ENCODE data around the gene HAGH.
A peak's percentile ranks its signal among the peaks of the same experiment; 100 is the strongest.

Gene HAGH

DNA sequence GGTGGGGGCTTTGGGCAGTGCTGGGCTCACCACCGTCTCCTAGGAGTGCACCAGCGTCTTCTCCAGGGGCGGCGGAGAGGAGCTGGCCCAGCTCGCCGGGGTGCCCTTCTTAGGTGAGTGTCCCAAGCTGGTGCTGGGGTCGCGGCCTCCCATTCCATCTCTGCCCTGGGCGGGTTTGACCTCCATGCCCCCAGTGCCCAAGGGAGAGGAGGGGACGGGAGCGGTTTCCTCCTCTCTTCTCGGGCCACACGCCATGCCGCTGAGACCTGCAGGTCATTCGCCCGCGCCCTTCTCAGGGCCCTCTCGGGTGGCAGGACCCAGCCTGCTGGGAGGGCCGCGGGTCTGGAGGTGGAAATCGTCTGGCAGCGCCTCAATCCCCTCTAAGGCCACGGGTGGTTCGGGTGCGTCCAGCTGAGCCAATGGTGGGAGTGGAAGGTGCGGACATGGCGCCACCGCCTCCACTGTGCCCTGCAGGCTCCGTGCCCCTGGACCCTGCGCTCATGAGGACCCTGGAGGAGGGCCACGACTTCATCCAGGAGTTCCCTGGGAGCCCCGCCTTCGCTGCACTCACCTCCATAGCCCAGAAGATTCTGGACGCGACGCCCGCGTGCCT lies 38.4 kb downstream of the HAGH start:
- no peak overlapping the region for H3K4me3 ChIP-seq (ENCODE audit: low read depth, low read length)

DNA sequence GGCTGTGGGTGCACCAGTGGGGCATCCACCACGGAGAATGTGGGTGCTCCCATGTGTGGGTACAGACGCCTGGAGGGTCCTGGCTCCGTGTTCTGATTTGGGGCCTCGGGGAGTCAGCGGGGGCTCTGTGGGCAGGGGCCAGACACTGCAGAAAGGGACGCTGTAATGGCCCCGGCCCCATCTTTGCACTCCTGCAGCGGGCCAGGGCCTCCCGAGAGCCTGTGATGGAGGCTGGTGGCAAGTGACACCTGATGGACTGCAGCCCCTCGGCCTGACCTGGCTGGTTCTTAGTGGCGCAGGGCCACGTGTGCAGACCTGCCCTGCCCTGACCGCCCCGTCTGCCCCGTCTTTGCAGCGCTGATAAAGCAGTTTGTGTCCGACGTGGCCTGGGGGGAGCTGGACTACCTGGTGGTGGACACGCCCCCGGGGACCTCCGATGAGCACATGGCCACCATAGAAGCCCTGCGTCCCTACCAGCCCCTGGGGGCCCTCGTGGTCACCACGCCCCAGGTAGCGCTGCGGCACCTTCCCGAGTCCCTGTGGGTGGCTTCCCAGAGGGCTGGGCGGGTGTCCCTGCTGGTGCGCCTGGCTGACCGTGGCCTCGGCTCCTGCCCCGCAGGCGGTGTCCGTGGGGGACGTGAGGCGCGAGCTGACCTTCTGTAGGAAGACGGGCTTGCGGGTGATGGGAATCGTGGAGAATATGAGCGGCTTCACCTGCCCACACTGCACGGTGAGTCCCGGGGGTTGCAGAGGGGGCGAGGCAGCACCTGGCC lies 39.1 kb downstream of the HAGH start:
- no peak overlapping the region for H3K4me3 ChIP-seq (ENCODE audit: low read depth, low read length)

DNA sequence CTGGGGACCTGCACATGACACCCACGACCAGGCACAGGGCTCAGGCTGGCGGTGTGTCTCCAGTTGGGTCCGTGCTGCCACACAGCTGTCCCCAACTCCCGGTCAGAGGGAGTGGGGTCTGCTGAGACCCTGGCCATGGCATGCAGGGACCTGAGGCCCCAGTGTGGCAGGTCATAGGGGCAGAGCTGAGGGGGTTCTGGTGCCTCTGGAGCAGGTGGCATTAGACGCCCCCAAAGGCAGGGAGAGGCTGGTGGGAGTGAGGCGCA lies 39.6 kb downstream of the HAGH start:
- H3K4me3 ChIP-seq (ENCODE audit: low read depth, low read length) = no peak overlapping the region

DNA sequence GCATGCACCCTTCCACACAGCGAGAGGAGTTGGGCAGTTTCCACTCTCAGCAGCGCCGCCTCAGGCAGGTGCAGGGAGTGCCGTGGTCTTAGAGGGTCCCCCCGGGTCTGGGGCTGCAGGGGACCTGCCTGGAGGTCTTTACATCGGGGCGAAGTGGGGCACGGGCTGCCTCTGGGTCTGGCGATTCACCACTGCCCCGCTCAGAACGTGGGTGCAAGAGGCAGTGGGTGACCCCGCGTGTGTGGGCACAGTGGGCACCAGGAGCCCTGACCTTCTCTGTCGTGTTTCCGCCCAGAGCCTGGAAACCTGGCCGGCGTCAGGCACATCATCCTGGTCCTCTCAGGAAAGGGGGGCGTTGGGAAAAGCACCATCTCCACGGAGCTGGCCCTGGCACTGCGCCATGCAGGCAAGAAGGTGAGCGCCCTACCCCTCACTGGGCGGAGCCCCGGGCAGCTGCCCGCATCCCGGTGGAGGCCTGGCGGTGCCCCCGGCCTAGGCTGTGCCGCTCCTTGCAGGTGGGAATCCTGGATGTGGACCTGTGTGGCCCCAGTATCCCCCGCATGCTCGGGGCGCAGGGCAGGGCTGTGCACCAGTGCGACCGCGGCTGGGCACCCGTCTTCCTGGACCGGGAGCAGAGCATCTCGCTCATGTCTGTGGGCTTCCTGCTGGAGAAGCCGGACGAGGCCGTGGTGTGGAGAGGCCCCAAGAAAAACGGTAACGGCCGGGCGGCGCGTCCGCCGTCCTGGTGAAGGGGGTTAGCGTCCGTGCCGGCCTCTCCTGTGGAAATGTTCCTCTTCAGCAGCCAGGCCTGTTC lies 40.2 kb downstream of the HAGH start:
- H3K4me3 ChIP-seq (ENCODE audit: low read depth, low read length) = no peak overlapping the region

DNA sequence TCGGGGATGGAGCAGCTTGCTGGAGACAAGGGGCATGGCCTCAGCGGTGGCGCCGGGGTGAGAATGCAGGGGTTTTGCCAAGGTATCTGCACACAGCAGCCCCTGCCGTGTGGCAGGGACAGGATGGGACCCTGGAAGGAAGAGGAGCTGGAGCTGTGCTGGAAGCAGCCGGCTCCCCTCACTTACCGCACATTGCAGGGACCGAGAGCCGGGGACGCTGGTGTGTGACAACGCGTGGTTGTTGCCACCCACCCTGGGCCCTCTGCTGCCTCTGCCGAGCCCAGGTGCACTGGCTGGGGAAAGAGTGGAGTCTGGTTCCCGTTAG lies 40.8 kb downstream of the HAGH start:
- H3K4me3 ChIP-seq (ENCODE audit: low read depth, low read length) = no peak overlapping the region

DNA sequence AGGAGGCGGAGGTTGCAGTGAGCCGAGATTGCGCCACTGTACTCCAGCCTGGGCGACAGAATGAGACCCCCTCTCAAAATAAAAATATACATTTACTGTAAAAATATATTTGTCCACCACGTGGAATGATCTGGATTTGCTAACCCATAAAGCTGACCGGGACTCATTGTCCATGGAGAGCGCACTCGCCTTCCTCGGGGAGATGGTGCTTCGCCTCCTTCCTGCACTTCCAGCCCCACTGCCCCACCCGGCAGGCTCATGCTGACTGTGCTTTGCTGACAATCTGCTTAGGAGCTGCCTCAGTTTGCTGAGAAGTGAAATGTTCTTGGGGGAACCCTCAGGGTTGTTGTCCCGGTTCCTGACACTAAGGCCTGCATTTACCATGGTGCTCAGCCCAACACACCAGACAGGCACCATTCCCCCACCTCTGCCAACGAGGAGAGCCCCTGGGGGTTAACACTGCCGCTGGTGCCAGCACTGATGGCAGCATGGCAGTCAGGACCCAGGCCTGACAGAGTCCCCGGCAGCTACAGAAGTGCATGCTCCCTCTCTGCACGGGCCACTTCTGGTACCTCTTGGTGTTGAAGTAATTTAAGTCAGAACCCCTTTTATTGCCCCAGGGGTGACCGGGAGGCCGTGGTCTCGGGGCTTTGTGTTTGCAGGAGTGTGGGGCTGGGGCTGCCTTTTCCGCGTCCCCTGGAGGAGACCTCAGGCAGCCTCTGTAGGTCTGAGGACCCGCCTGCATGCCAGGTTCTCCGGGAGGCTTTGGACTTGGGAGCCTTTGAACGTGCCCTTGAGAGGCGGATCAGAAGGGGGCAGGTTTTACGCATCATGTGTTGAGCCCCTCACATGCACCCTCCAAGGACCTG lies 41.4 kb downstream of the HAGH start:
- H3K4me3 ChIP-seq (ENCODE audit: low read depth, low read length) = no peak overlapping the region

DNA sequence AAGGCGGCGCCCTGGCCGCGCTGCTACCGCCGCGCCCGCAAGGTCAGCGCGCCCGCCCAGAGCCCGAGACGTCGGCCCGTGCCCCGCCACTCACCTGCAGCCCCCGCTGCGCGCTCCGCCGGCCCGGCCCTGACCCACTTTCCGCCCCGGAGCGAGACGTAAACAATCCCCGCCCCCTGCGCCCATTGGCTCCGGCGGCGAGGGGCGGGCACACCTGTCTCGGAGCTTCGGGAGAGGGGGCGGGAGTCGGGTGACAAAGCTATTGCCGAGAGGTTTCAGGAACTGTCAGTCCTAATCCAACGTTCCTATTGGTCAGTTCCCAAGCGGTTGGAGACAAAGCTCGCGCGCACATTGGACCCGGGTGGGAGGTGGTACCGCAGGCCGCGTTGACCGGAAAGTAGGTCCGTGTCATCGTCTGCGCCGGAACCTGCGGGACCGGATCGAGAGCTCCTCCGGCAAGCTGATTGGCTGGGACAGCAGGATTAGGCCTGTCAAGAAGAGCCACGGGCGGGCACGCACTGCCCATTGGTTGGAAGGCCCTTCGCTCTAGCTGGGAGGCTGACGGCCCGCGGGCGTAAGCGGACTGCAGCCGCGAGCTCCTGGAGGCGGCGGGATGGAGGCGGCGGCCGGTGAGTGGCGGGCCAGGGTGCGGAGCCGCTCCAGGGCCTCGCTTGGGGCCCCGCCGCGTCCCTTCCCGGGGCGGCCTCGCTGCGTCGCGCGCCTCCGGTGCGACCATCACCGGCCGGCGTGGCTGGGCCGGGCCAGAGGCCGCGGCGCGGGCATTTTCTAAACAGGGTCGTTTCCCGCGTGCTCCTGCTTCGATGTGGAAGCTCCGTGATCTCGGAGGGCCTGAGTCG lies 44.0 kb downstream of the HAGH start, which contains the start of the genes NUBP2 and SPSB3:
NUBP2 (plus strand) TSS at position 553 of the 857 bp plus-strand sequence; CDS start at position 614, 61 bp downstream.
SPSB3 (minus strand) TSS at position 164 of the 857 bp plus-strand sequence. CDS start 1,088 bp downstream, outside the sequence.
- H3K4me3 ChIP-seq (ENCODE audit: low read depth, low read length) = peak within 1 kb of the TSS; percentile 95

DNA sequence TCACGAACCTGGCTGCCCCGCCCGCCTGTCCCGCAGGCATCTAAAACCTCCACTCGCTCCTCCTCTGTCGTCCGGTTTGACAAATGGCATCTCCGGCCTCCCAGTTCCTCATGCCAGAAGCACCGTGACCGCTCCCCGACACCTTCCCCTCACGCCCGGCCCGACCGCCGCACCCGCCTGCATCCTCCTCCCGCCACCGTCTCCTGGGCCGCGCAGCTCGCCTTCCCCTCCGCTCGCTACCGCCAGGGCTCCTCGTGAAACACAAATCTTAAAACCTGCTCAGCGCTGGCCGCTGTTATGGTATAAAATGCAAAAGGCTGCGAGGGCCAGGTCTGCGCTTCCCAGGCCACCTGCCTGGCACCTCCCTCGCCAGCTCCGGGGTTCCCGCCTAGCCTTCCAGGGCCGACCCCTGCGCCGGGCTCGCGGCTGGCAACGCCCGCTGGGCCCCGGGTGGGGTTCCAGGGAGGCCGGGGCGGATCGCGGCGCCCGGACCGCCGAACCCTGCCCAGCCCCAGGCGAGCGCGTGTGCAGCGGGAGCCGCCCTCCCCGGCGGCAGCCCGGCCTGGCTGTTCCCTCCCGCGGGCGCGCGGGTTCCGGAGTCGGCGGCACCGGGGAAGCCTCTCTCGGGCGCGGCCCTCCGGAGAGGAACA lies 44.7 kb downstream of the HAGH start:
- peak overlapping the region; percentile 95 for H3K4me3 ChIP-seq (ENCODE audit: low read depth, low read length)

DNA sequence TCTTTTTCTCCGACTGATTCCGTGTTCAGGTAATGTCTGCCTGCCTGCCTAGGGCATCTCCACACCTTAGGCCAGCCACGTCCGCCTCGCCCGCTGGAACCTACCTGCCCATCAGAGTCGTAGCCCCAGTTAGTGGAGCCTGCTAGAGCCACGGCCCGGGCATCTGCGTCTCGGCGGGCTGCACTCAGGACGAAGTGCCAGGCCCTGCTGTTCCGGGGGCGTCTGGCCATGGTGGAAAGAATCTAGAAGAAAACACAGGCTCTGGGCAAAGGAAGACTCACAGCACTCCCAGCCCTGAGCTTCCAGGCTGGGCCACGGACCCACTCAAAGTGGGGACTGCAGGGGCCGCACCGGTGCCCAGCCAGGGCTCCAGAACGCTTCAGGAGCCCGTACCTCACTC lies 45.4 kb downstream of the HAGH start:
- peak overlapping the region; percentile 95 for H3K4me3 ChIP-seq (ENCODE audit: low read depth, low read length)

DNA sequence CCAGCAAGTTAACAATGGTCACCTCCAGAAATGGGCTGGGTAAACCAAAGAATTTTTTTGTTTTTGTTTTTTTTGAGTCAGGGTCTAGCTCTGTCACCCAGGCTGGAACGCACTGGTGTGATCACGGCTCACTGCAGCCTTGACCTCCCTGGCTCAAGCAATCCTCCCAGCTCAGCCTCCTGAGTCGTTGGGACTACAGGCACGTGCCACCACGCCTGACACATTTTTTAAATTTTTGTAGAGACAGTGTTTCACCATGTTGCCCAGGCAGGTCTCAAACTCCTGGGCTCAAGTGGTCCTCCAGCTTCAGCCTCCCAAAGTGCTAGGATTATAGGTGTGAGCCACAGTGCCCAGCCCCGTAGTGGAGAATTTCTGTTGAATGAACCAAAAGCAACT lies 46.0 kb downstream of the HAGH start:
- no peak overlapping the region for H3K4me3 ChIP-seq (ENCODE audit: low read depth, low read length)

DNA sequence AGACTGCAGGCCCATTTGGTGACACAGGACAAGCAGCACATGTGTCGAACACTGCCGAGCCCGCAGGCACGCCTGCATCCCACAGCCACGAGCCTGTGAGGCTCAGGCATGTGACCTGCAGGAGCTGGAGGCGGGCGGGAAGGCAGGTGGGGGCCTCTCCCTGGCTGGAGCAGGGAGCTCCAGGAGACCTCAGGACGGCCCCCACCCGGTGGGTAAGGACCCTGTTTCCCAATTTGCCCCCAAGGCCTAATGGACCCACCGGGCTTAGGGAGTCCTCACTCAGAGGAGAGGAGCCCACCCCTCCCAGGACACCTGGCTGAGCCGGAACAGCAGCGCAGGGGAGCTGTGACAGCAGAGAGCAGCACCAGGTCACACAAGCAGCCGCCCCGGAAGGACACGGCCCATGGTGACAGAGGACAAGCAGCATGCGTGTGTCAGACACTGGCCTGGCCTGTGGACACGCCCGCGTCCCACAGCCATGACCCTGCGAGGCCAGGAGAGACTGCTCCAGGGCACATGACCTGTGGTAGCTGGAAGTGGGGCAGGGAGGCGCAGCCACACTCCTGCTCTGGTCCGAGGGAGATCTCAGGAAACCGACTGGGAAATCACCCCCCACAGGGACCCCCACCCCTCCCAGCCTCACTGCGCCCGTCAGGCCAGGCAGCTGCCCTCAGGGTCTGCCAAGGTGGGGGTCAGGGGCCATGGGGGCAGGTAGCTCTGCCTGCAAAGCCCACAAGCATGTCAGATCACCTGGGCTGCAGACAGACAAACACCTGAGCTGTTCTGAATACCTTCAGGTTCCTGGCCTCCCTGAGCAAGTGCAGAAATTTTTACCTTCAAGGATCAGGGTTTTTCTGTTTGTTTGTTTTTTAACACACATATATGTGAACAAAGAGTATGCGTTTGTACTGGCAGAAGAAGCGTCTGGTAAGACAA lies 46.6 kb downstream of the HAGH start:
- no peak overlapping the region for H3K4me3 ChIP-seq (ENCODE audit: low read depth, low read length)

DNA sequence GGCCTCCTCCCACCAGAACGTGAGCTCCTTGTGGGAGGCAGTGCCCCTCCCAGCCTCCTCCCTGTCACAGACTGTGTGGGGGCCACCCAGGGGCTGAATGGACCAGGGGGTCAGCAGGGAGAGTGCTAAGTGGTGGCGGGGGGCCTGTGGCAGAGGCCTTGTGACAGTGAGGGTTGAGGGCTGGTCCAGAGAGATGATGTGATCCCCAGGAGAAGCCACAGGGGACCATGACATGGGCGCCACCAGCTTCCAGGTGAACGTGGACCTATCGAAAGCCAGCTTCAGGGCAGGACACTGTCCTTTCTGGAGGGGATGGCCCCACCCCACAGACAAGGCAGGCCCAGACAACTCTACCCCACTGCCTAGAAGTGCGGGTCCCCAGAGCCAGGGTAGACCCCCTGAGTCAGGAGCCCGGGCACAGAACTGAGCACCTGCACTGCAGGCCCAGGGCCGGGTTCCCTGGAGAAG lies 47.4 kb downstream of the HAGH start:
- H3K4me3 ChIP-seq (ENCODE audit: low read depth, low read length) = no peak overlapping the region

DNA sequence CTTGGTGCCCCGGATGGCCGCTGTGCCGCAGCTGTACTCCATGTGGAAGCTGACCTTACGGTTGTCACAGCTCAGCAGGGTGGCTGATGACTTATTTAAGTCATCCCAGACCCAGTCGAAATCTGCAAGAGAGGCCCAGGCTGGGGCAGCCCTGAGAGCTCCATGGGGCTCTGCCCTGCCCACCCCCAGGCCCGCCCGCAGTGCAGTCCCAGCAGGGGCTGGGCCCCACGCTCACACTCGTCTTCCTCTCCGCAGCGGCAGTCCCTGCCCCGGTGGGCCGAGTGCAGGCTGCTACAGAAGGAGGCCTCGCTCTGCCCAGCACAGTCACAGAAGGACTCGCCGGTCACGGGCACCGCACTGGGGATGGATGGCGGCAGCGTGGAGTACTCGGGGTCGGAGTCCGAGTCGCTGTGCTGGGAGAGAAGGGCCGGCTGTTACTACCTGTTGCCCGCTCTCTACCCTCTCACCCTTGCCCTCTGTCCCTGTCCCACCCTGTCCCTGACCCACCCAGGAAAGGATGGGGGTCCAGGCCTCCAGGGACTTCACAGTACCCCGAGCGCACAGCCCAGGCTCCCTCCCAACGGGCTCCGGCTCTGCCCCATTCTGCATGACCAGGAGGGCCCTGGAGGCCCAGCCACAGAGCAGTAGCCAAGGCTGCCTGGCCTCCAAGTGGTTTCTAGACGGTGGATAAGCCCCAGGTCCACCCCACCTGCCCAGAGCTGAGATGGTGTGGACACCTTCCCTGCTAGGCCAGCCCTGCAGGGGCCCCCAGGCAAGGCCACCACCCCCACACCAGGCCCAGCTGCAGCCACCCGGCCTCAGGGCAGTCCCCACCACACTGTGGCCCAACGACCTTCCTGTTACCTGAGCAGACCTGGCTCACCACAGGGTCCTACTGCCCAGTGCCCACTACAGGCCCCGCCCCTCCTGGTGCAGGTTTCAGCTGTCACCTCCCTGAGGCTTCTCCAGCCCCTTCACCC lies 48.1 kb downstream of the HAGH start:
- H3K4me3 ChIP-seq (ENCODE audit: low read depth, low read length) = no peak overlapping the region

DNA sequence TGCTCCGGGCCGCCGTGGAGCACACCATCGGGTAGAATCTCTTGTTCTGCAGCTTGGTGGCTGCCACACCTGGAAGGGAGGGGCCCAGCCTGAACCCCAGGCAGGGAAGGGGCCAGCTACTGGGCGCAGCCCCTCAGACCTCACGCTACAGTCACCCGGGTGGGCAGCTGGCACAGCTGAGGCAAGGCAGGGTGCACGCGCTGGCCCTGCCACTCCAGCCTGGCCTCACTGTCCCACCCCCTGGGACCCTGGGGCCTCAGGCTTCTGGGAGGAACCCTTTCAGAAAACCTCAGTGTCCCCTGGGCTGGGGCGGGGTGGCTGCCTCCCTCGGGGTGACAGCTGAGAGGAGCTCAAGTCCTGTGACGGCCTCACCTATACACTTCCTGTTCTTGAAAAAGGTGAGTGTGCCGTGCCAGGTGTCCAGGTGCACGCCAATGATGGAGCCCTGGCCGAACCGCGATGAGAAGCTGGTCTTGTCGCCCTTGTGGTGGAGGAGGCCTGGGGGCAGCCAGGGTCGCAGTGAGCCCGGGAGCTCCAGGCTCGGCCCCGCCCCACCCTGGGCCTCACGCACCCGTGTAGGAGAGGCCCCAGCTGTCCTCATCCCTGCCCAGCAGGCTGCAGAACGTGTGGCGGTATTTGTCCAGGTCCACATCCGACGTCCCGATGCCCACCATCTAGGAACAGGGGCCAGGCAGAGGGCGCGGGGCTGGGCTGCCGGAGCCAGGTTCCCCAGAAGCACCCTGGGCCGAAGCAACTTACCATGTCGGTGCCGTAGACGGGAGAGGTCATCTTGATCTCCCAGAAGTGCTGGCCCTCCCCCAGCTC lies 49.0 kb downstream of the HAGH start:
- H3K4me3 ChIP-seq (ENCODE audit: low read depth, low read length) = no peak overlapping the region

DNA sequence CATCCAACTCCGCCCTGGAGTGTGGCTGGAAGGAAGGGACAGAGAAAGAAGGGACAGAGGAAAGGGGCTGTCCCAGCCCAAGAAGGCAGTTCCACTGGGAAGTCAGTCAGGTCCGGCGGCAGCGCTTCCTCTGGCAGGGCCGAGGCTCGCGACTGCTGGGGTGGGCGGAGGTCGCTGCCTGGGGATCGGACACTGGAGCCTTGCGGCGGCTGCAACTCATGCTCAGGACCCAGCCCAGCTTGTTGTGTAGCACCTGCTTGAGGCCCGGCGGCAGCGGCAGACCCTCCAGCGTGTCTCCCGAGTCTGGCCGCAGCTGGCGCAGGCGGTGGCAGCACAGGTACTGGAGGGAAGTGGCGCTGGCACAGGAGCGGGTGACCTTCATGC lies 49.6 kb downstream of the HAGH start:
- H3K4me3 ChIP-seq (ENCODE audit: low read depth, low read length) = no peak overlapping the region

DNA sequence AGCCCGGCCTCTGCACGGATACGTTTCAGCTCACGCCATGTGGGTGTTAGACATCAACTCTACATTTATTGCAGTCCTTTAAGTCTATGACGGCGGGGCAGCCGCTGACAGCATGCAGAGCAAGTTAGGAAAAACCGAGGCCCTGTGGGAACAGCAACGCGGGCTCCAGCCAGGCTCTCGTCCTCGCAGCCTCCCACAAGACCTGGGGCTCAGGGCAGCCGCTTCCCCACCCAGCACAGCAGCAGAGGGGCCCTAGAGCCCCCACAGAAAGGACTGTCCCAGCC lies 50.0 kb downstream of the HAGH start:
- no peak overlapping the region for H3K4me3 ChIP-seq (ENCODE audit: low read depth, low read length)
